SHP77 (cell line): Measurements from ENCODE around the gene SETD3.

Experiments used
- DNase-seq, 2 experiments: peaks; one replicate each; lab custom pipeline; 2025; lab: John Stamatoyannopoulos, UW

SETD3 gene

DNA sequence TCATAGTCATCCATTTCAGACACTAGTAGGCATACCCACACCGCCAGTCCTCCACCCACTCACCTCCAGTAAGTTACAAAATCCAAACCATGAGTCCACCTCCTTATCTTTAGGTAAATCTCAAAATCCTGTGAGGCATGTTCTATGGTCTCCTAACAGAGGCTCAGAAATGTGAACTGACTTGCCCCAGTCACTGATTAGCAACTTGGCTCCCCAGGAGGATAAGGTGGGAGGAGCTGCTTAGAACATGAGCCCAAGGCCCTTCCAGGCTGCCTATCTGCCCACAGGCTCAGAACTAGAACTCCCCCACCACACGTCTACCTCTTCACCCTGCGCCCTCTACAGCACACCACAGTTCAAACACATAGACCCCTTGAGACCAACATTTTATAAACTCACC, 19.9 kb downstream of the SETD3 start:
- DNase-seq = no peak

DNA sequence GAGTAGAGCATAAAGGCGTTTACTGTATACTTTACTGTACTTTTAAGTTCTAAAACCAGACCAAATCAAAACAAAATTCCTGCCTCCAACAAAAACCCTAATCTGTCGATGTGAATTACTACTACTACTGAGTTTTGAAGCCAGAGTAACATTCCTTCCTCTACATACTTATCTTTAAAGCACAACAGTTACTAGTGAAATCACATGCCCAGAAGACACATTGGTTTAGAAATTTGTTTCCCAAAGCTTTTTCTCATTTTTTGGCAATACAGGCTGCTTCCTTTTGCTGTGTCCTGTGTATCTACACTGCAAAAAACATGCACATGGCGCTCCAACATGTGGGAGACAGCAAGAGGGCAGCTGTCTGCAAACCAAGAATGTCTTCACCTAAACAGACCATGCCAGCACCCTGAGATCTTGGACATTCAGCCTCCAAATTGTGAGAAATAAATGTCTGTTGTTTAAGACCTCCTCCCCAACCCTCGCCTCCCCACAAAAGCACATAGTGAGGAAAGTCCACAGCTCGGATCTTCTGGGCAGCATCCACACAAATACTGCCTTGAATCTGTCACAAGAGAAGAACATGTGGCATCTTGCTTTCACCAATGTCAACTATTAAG, 21.1 kb downstream of the SETD3 start:
- DNase-seq = no peak

DNA sequence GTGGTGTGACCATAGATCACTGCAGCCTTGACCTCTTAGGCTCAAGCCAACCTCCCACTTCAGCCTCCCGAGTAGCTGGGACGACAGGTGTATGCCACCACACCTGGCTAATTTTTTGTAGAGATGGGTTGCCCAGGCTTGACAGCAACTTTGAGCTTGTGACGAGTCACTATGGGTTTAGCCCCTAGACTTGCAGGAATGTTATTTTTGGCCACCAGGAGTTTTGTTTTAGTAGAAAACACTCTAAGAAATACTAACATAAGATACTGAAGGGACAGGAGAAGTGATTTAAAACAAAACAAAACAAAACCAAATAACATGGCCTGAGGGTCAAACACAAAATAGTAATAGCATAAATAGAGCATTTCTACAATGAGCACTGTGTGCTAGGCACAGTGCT, 26.4 kb downstream of the SETD3 start:
- no peak for DNase-seq

DNA sequence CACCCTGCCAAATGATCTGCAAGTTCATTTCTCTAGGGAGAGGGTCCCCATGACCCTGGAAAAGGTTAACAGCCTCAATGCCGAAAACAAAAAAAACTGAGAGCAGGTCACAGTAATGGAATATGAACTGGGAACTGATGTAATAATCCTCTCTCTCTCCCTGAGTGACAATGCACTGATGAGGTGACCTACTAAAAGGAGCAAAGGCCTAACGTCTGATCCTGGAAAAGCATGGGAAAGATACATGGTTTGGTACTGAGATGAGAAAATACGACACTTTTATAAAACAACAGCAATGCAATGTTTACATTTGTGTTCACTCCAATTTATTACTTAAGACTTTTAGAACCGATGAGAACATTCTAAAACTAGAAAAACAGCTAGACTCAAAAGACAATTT, 27.7 kb downstream of the SETD3 start:
- DNase-seq = no peak

DNA sequence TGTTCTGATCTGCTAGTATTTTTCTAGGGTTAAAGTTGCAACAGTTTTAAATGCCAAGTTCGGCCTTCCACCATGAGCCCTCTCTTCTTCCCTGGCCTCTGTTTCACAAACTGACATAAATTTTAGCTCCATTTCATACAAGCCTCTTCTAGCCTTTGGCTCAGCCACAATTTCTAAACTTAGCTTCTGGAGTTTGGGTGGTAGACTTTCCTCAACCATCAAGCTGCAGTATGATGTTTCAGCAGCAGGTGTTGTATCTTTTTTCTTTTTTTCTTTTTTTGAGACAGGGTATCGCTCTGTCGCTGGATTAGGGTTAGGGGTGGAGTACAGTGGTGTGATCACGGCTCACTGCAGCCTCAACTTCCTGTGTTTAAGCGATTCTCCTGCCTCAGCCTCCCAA, 29.4 kb downstream of the SETD3 start:
- DNase-seq = no peak

DNA sequence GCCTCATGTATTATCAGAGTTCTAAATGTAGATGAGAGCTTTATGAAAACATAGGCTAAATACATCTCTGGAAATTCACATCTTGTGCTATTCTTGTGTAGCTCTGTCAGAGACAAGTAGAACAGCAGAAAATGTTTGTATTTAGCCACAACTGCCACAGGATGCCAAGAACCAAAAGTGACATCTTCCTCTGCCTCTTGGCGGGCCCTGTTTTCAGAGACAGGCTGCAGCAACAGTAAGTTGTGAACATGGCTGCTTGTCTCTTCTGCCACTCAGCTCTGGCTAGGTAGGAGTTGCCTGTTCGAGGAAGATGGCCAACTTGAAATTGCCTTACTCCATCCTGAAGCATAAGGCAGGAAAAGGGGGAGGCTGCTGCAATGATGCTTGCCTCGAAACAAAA, 30.4 kb downstream of the SETD3 start:
- no peak for DNase-seq

DNA sequence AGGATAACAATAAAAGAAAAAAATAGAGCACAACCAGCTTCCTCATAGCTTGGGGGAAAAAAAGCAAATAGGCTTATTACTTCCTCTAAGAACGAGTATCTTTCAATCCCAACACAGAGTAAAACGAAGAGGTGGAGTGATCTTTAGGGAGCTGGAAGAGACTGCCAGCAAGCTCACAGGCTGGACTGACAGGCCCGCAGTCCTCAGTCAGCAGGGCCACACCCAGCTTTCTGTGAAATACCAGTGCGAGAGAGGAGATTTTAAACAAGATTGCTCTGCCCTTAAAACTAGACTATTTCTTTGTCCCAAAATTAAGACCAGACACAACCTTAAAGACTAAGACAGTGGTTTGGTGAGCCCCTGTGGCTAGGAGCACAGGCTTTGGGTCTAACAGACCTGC, 32.9 kb downstream of the SETD3 start:
- no peak for DNase-seq

DNA sequence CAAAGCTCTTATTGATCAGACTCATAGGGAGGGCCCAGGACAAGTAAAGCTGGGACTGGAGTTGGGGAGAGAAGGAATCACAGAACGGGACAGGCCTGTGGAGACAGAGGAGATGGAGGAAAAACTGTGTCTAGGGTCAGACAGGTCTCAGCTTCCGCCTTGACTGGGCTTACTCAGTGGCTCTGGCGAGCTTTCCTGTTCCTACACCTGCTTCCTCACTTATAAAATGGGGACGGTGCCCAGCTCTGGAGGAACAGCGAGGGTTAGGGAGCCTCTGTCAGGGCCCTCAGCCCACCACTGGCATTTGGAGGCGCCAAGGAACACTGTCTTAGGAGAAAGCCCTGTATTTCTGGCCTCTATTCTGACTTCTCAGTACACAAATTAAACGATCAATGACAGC, 34.7 kb downstream of the SETD3 start:
- no peak for DNase-seq

DNA sequence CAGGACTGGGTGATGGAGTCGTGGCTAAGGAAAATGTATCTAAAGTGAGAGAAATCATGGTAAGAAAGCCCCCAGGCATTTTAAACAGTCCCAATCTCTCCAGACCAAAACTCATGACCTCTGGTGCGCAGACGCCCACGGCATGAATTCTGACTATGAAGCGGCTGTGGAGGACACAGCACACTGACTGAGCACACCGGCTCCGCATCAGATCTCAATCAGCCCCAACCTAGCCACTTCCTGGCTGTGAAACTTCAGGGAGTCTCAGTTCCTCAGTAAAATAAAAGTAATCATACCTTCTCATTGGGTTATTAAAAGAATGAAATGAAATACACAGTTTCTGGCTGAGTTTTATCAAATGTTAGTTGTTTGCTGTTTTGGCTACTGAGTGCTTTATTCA, 38.7 kb downstream of the SETD3 start:
- DNase-seq = no peak

DNA sequence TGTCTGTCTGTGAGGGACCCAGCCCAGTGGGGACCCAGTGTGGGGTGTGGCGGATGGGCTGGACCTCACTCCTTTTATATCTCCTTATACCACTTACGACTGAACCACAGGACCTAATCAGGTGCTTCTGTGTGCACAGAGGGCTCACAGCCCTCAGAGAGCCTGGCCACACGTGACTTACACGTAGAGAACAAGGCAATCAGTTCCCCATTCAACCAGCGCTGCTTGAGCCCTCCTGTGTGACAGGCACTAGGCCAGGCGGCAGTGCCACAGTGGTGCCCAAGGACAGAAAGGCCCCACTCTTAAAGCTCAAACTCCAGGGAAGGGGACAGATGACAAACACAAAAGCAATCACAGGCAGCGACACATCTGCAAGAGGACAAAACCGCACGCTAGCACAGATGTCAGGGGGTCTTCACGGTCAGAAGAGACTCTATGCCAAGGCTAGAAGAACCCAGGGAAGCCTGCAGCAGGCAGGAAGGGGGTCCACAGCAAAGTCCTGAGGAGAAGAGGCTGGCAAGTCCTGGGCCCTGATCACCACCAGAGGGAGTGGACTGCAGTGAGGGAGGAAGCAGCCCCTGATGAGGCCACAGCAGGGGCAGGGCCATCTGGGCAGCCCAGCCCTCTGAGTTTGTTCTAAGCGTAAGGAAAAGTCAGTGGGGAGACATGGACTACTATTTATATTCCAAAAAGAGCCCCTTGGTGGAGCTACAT, 39.3 kb downstream of the SETD3 start:
- DNase-seq = no peak

DNA sequence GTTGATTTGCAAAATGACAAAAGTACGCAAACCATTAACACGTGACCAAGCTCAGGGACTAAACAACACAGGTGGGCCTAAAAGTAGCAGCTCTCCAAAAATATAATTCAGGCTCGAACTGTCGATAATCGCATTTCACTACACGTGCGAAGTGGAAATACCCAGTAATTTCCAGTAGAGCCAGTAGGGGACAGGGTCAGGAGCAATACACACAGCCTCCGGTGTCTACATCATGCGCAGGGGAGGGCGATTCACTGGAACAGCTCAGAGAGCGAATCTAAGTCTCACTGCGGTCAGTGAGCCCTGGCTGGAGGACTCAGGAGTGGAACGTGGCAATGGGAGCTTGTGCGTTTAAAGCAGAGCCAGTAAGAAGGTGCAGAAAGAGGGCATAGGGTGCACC, 40.4 kb downstream of the SETD3 start:
- DNase-seq = no peak

DNA sequence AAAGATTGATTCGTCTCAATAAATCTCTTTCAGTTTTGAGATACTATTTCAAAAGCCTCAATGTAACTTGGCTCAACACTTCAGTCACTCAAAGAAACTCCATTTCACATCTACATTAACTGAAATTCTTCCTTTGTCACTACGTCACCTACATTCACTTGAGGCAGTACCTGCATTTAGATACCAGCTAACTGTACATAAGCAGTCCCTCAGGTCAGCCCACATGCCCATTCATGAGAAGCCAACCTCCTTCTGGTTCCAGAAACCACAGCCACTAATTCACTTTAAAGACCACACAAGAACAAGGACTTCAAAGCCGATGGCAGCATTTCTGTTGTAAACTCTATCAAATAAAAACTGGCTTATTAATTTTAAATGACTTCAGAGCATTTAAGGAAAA, 43.0 kb downstream of the SETD3 start:
- no peak for DNase-seq

DNA sequence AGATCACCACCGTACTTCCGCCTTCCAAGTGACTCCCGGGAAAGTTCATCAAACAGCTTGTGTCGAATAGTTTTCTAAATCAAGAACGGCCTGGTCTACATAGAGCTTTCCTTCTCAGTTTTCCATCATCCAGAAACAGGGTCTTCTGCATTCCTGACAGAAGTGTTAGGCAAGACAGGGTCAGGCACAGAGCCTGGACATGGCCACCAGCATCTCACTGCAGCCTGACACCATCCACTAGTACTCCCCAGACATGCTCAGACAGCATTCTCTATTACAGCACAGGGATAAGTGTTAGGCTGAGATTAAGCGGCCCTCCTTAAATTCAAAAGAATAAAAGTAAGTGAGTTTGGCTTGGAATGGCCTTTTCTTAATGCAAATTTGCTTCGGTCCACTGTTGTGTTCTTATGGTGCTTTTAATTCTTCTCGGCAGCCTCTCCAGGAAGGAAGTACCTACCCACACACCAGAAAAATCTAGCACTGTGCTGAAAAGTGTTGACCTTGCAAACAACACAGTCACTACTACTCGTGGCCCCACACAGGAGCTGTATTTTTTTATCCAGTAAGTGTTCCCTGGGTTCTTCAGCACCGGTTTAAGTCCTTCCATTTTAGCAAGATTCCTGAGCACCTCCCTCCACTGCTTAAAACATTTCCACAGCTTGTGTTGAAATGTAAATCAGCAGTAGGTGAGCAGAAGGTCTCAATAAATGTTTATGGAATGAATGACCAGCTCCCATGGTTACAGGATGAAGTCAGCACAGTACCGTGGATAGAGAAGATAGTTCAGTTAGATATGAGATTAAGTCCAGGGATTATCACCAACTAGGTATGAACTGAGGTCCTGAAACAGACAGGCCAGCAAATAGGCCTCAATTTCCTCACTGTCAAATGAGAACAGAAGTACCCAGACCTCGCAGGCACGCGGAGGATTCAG, 44.1 kb downstream of the SETD3 start:
- no peak for DNase-seq

DNA sequence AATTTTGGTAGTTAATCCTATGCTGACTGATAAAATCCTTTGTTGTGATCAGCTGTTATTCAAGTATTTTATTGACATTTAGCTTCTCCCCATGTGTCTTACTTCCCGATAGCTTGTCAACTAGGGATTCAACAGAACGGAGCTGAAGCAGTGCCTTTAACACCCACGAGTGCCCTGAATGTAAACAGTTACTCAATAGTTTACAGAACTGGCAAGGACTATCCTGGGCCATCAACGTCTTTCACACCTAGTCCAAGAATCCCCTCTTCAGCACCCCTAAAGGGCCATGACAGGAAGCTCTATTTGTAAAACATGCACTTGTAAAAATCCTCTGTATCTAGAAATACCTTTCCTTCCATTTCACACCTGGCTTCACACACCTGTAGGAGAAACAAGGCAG, 45.3 kb downstream of the SETD3 start:
- DNase-seq = no peak

DNA sequence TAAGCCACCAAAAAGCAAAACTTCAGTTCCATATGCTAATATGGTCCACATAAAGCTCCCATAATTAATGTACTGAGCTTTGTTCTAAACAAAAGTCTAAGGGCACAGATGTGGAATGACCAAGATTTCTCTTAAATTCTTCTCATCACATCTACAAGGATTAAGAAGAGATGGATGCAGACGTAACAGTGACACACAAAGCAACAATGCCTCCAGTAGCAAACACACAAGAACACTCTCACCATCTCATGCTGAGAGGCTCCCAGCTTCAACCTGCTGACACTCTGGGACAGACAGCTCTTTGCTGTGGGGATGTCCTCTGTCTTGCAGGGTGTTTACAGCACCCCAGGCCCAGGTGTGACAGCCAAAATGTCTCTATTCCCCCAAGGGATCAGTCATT, 48.2 kb downstream of the SETD3 start:
- no peak for DNase-seq

DNA sequence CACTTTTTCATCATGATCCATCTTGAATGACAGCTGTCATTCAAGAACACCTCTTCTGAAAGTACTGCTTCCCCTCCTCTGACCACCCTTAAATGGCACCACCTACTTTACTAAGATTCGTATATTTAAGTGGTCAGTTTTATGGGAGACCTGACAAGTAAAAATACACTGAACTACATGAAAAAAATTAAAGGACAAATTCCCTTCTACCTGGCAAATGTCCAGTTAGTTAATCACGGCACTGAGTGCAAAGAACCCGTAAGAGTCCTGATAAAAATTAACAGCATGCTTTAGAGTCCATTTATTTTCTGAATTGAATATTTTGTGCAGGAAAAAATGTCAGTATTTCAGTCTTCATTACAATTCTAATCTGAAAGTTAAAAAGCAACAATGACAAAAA, 48.7 kb downstream of the SETD3 start:
- DNase-seq = no peak

DNA sequence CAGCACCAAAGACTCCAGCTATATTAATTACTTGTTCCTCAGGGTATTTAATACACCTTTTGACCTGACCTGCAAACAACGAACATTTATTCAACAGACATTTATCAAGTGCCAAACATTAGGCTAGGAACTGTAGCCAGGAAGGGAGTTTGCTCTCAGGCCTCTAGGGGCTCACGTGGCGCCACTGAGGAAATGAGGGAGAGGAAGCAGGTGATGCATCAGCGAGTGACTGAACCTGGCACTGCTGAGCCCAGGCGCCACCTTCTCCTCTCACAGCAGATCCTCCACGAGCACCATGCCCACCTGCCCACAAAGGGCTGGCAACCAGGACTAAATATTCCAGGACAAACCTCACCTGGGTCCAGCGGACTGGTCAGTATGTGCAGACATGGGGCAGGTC, 50.2 kb downstream of the SETD3 start:
- DNase-seq = peak; percentile 14 to 45

DNA sequence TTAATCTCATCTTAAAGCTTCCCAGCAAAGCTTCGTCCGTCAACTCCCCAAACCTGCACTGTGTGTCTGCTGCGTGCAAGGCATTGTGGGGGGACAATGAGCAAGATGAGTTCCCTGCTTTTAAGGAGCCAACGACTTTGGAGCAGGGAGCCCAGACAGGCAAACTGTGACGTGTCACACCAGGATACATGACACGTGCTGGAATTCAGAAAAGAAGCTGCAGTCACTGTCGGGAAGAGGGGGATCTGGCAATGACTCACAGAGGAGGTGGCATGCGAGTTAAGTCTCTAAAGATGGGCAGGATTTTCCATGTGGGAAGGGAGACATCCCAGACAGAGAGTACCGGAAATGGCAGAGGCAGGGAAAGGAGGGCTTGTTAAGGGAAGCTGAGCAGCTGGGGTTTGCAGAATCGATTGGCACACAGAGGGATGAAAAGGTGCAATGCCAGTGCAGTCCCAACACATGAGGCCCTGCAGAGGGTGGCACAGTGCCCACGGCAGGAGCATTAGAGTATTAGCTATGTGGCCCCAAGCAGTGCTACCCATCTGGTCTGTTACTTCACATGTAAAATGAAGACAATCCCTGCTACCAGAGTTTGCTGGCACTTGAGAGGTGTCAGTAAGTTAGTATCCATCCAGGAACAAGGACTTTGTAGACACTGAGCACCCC, 52.9 kb downstream of the SETD3 start:
- DNase-seq = peak; percentile 7 to 22

DNA sequence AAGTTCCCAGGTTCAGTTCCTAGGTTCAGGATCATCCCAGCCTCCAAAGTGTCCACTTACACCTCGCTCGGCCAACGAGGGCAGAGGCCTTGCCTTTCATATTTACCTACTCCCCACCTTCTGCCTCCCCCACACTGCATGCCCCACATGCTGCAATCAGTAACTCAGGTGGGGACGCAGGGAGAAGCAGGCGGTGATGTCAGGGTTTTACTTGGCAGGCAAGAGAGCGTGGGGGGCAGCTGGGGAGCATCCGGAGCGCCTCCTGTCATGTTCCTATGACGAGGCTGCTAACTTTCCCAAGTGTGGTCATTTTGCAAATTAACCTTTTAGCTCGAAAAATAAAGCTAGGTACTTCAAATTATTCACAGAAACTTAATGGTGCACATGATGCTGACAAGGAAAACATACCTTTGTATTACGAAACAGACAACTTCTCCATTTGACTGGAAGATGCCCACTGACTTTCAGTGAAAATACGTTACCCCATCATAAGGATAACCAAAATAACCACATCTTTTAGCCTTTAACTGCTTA, 53.8 kb downstream of the SETD3 start:
- DNase-seq = no peak

DNA sequence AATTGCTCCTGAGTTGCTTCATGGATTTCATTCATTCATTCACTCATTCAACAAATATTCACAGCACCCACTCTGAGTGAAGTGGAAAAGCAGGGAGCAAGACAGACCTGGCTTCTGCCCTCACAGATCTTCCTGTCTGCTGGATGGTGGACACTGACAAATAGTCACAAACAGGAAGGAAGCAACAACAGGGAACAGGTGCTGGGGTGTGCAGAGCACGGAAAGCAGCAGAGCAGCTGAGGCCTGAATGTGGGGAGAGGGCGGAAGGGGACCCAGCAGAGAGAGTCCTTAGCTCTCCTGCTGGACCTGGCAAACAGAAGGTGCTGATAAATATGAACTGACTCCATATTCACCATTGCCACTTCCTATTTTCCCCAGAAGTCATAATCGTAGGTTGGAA, 54.4 kb downstream of the SETD3 start:
- peak; percentile 11 to 45 for DNase-seq

DNA sequence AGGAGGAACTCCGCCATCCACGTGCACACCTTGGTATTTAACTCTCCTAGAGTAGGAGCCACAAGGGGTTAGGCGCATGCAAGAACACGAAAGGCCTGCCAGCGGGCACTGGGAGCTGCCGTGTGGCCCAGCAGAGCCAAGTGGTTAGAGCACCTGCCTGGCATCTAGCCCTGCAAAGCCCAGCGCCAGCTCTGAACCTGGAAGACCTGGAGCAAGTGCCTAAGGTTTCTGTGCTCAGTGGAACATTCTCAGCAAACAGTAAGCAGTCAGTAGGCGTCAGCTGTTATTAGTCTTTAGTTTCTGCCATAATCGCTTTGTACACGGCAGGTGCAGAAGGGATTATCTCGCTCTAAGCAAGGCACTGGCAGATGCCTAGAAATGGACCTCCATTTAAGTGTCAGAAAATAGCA, 55.4 kb downstream of the SETD3 start:
- DNase-seq = peak; percentile 45 to 69

DNA sequence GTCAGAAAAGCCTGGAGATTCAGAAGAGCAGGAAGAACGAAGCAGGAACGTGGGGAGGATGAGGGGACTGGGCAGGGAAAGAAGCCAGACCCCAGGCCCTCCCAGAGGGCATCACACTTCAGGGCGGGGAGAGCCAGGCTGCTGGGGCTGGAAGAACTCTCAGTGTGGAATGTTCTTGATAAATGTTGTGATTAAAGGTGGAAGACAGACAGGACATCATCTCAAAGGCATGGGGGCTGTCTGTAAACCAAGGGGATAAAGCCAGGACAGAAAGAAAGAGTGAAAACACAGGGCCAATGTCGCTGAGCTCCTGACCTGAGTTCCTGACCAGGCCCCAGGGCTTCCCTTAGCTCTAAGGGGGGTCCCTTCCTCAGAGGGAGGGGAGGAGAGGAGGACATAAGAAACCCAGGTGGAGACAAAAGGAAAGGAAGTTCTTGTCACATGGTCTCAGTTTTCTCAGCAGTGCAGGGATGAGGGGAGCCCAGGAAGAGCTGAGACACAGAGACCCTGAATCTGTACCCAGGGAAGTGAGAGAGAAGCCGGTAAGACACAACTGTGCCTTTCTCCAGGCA, 56.3 kb downstream of the SETD3 start:
- no peak for DNase-seq
